HTERT RPE-1 (cell line): ENCODE results near the gene TASP1.
"Not testable (repeated sequence)": the region's sequence is repeated elsewhere in the genome, so short reads cannot be mapped to it uniquely, and the experiment has no call there.

Source experiments
- in situ Hi-C: fragments of 300-500 bp; cut with MboI; formaldehyde crosslinking; loops from 4 replicates; pipeline ENCODE4 v1.14.3; 2020; ENCODE audit warnings: low sequenced_read_pairs

Gene TASP1

GRCh38 chr20:13638496-13639149 is at the start of gene TASP1:
Gene TASP1, minus strand, starts transcription at chr20:13638932. Its CDS starts 8,854 bp downstream, at chr20:13630078.
- in situ Hi-C loops: no loop called here

GRCh38 chr20:13687815-13688214 is 49.1 kb upstream of the TASP1 start:
- in situ Hi-C loops: no loop called here

DNA sequence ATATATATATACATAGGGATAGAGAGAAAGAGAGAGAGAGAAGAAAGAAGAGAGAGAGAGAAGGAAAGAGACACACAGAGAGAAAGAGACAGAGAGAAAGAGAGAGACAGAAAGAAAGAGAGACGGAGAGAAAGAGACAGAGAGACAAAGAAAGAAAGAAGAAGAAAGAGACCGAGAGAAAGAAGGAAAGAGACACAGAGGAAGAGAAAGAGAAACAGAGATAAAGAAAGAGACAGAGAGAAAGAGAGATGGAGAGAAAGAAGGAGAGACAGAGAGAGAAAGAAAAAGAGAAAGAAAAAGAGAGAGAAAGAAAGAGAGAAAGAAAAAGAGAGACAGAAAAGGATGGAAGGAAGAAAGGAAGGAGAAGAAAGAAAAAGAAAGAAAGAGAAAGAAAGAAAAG is 46.9 kb upstream of the TASP1 start:
- in situ Hi-C loops: no loop called here

GRCh38 chr20:13684566-13685222 is 46.0 kb upstream of the TASP1 start:
- in situ Hi-C loops: no loop called here

- in situ Hi-C loops: no loop called here
Measured at GRCh38 chr20:13683833-13684232, 45.1 kb upstream of the TASP1 start.

GRCh38 chr20:13681248-13682125 is 42.8 kb upstream of the TASP1 start:
- in situ Hi-C loops: no loop called here

DNA sequence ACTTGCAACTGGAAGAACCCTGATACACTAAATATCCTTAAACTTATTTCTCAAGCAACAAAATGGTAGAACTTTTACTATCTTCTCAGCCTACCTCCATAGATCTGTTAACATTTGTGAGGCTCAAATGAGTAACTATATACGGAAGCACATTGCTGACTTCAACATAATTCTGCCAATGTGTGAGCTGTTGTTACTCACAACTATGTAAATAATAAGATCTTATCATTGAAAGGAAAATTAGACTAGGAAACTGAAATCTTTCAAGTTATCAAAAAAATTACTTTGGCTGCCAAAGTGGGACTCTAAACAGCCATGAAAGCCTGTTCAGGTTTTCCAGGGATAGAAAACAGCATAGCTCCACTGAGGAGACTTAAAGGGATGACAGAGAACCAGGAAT is 40.2 kb upstream of the TASP1 start:
- in situ Hi-C loops: no loop called here

- in situ Hi-C loops: no loop called here
Measured at GRCh38 chr20:13677241-13677640, 38.5 kb upstream of the TASP1 start.

- in situ Hi-C loops: no loop called here
Measured at GRCh38 chr20:13676682-13677081, 38.0 kb upstream of the TASP1 start.

- in situ Hi-C loops: no loop called here
Measured at GRCh38 chr20:13672690-13673089, 34.0 kb upstream of the TASP1 start.

DNA sequence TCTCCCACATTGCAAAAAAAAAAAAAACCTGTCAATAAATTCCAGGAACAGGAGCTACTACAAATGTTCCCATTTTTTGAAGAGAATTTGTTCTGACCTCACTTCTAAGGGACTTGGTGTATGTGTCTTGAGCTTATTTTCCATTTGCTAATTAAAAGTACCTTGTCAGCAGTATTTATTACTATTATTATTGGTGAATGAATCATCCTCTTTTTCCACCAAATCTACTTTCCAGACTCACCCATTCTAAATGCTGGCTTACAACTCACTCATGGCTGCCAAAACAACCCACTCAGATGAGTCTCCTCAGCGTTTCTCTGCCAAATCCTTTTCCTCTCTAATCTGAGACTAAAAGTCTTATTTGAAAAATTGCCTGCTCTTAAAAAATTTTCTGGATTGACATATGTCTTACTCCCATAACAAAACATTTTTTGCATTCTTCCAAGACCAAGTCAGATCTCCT is 33.2 kb upstream of the TASP1 start:
- in situ Hi-C loops: no loop called here

DNA sequence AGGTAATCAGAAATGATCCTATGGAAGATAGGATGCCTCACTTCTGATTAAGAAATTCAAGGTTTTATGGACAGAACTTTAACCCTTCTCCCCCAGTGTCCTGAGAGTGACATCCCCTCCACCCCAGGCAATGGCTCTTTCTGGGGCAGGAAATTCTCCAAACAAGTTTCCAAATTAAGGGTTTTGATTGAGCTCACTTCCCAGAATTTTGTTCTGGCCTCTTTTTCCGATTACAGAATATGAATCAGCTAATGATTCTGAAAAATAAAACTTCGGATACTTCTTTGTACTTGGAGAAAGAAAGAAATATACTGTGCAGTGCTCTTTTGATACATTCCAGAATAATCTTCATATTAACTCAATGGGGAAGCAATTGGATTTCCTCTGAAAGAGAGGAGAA is 32.8 kb upstream of the TASP1 start:
- in situ Hi-C loops: no loop called here

- in situ Hi-C loops: no loop called here
Measured at GRCh38 chr20:13670160-13670559, 31.4 kb upstream of the TASP1 start.

GRCh38 chr20:13665709-13666395 is 27.1 kb upstream of the TASP1 start:
- in situ Hi-C loops: no loop called here

DNA sequence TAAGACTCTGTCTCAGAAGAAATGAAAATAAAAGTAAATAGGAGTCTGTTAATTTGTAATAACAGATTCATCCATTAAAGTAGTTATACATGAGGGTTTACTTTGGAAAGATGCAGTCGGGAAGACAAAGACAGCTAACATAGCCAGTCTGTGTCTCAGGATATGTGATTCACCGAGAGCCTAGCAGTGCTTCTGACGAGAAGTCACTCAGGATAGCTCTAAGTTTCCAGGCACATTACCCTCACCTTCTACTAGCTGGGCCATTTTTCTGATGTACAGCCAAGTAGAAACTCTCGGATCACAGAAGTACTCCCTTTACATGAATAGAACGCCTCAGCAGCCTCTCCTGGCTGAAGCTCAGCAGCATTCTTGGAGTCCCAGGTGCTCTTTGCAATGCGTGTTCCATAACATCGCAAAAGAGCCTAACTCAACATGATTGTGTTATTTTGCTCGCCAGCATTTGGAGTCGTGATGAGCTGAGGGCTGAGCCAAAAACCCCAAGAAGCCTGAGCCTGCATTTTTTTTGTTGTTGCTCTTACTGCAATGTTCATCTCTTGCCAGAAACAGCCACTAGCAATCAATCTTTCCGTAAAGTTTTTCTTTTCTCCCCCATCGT is 22.4 kb upstream of the TASP1 start:
- in situ Hi-C loops: no loop called here

- in situ Hi-C loops: no loop called here
Measured at GRCh38 chr20:13659288-13659687, 20.6 kb upstream of the TASP1 start.

- in situ Hi-C loops: not testable (repeated sequence)
Measured at GRCh38 chr20:13658060-13658459, 19.3 kb upstream of the TASP1 start.

DNA sequence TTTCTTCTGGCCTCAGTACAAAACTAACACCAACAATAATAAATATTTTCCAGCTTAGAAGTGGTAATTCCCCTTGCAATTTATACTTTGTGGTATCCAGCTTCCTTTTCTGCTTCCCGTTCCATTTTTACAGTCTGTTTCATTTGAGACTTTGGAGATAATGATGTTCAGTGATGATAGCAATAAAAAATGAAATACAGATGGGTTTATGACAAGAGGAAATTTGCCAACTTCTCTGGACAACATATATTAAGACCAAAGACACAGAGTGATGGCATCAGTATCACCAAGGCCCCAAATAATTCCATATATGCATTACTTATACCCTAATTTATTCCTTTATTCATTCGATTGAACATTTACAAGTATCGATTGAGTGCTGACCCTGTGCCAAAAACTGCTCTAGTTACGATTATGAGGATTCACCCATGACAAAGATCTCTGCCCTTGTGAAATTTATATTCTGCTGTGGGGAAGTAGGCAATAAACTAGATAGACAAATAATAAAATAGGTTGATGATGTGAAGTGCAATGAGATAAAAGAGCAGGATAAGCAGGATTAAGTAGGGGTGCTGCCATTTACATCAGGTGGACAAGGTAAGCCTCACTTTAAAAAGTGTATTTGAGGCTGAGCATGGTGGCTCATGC is 18.1 kb upstream of the TASP1 start:
- in situ Hi-C loops: no loop called here

- in situ Hi-C loops: no loop called here
Measured at GRCh38 chr20:13654463-13655023, 15.8 kb upstream of the TASP1 start.

DNA sequence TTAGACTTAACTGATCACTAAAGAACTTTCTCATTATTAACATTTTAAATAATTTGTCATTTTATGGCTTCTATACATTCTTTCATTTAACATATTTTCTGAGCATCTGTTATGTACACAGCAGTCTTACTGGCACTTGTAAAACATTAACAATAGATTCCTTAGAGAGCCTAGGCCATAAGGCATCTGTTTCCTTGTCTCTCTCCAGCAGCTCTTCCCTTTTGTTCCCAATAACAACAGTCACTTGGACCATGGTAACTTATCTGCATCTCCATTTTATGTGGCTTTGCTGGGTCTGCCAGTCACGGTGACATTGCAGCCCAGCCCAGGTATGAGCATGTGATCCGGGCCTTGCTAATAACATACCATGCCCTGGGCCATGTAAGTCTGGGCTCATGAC is 11.7 kb upstream of the TASP1 start:
- in situ Hi-C loops: no loop called here
